Vagina (tissue), 2 donors: ENCODE measurements around the gene CYP2D6. TPM values are rescaled to one million over a fixed set of nuclear protein-coding genes. Genes with fewer than 3 reads are reported as not detected.
"Not testable (repeated sequence)": the region's sequence is repeated elsewhere in the genome, so short reads cannot be mapped to it uniquely, and the experiment has no call there.

ENCODE experiments used
- DNase-seq, 2 donors: peaks; one replicate each; pipeline ENCODE4 v3.0.0-alpha.2; 2017; ENCODE audit errors: extremely low spot score in 2 of 2
- H3K27ac ChIP-seq: fragments of 200-600 bp; sonication (generic); one replicate; pipeline ENCODE4 v1.5.1; 2019
- H3K27me3 ChIP-seq: fragments of 200-600 bp; sonication (generic); one replicate; pipeline ENCODE4 v1.5.1; 2019
- H3K36me3 ChIP-seq, 2 donors: fragments of 200-600 bp; sonication (generic); one replicate each; pipeline ENCODE4 v1.5.1; 2017 to 2019
- H3K4me1 ChIP-seq: fragments of 200-600 bp; sonication (generic); one replicate; pipeline ENCODE4 v1.5.1; 2019
- H3K4me3 ChIP-seq, 2 donors: fragments of 200-600 bp; sonication (generic); 1 replicate in 1 of 2; 2 replicates in 1 of 2; pipeline ENCODE4 v1.5.1; 2016 to 2019
- H3K9me3 ChIP-seq: fragments of 200-600 bp; sonication (generic); one replicate; pipeline ENCODE4 v1.5.1; 2019
- CTCF ChIP-seq, 3 experiments: fragments of 450-650 bp in 2 of 3; fragments of 200-600 bp in 1 of 3; sonication (generic) in 1 of 3; IDR thresholded peaks; one replicate each; pipeline ENCODE4 v1.5.1; 2017 to 2019; ENCODE audit warnings: antibody characterized with exemption in 3 of 3, mild to moderate bottlenecking in 2 of 3, moderate library complexity in 2 of 3
- POLR2A ChIP-seq, 2 donors: fragments of 450-650 bp; IDR thresholded peaks; one replicate each; pipeline ENCODE4 v1.6.1; 2017; ENCODE audit warnings: antibody characterized with exemption in 2 of 2, mild to moderate bottlenecking in 2 of 2, moderate library complexity in 2 of 2
- POLR2AphosphoS5 ChIP-seq, 2 donors: sonication (generic); formaldehyde crosslinking; IDR thresholded peaks; one replicate each; pipeline ENCODE4 v1.9.0; 2017; ENCODE audit warnings: antibody characterized with exemption in 2 of 2, mild to moderate bottlenecking in 2 of 2, low read depth in 1 of 2; ENCODE audit not compliant: insufficient read depth in 1 of 2
- intact Hi-C: fragments of 100-400 bp; cut with DNase I; formaldehyde crosslinking; loops from one replicate; pipeline ENCODE4 v1.15.1; 2023
- total RNA-seq: library from RNA; depleted of rRNA; stranded (reverse); fragments of >200 nt; gene quantifications from one replicate; pipeline ENCODE4 v1.2.3, GENCODE V29; 2016

CYP2D6 gene
- 1.7 TPM for total RNA-seq

- intact Hi-C loops, H3K36me3 ChIP-seq, H3K27me3 ChIP-seq, H3K9me3 ChIP-seq, DNase-seq, H3K4me3 ChIP-seq, H3K27ac ChIP-seq, H3K4me1 ChIP-seq: not testable (repeated sequence)
Measured at GRCh38 chr22:42130639-42131431, at the start of gene CYP2D6. CYP2D6 (minus strand) TSS chr22:42130810; CDS start chr22:42130791, 19 bp downstream.

- TF ChIP-seq POLR2A (IDR thresholded peaks at IDR 0.05), result no peak
- TF ChIP-seq POLR2AphosphoS5 (IDR thresholded peaks at IDR 0.05; ENCODE audit: insufficient read depth in 1 of 2, low read depth in 1 of 2), result no peak
- TF ChIP-seq CTCF (IDR thresholded peaks at IDR 0.05), result no peak
- intact Hi-C loops, result no loop called here
Measured at GRCh38 chr22:42179616-42180015, 49.0 kb upstream of the CYP2D6 start.

GRCh38 chr22:42178910-42179519 is 48.4 kb upstream of the CYP2D6 start:
- Histone ChIP-seq H3K36me3 (peaks cover 0 to 3% of the 10 kb centered on the region in 2 donors), H3K27me3 (no peaks in the 10 kb centered on the region), H3K27ac (peak overlapping the region; percentile 38), H3K4me1 (peaks cover 57% of the 10 kb centered on the region), H3K4me3 (no peak overlapping the region), H3K9me3 (no peaks in the 10 kb centered on the region)
- intact Hi-C loops, result no loop called here
- no peak for DNase-seq
- TF ChIP-seq POLR2AphosphoS5 (IDR thresholded peaks at IDR 0.05; ENCODE audit: insufficient read depth in 1 of 2, low read depth in 1 of 2) (no peak), POLR2A (IDR thresholded peaks at IDR 0.05) (no peak), CTCF (IDR thresholded peaks at IDR 0.05) (no peak)

More at GRCh38 chr22:42179616-42180015, 49.0 kb upstream of the CYP2D6 start:
- DNase-seq, result no peak
- H3K27ac ChIP-seq, result peak overlapping the region; percentile 38
- H3K36me3 ChIP-seq, result peaks cover 0 to 3% of the 10 kb centered on the region in 2 donors
- no peaks in the 10 kb centered on the region for H3K27me3 ChIP-seq
- H3K9me3 ChIP-seq, result no peaks in the 10 kb centered on the region
- peaks cover 54% of the 10 kb centered on the region for H3K4me1 ChIP-seq
- no peak overlapping the region for H3K4me3 ChIP-seq

- intact Hi-C loops, result no loop called here
- Histone ChIP-seq H3K36me3 (peaks cover 0 to 3% of the 10 kb centered on the region in 2 donors), H3K9me3 (no peaks in the 10 kb centered on the region), H3K27ac (no peak overlapping the region), H3K4me3 (no peak overlapping the region), H3K27me3 (no peaks in the 10 kb centered on the region), H3K4me1 (peaks cover 57% of the 10 kb centered on the region)
- DNase-seq, result no peak
- TF ChIP-seq CTCF (IDR thresholded peaks at IDR 0.05), result no peak
- TF ChIP-seq POLR2AphosphoS5 (IDR thresholded peaks at IDR 0.05; ENCODE audit: insufficient read depth in 1 of 2, low read depth in 1 of 2), result no peak
- no peak for TF ChIP-seq POLR2A (IDR thresholded peaks at IDR 0.05)
Measured at GRCh38 chr22:42177891-42178336, 47.3 kb upstream of the CYP2D6 start.

GRCh38 chr22:42176255-42176915 is 45.8 kb upstream of the CYP2D6 start:
- no peak for TF ChIP-seq POLR2AphosphoS5 (IDR thresholded peaks at IDR 0.05; ENCODE audit: insufficient read depth in 1 of 2, low read depth in 1 of 2)
- no peak for TF ChIP-seq CTCF (IDR thresholded peaks at IDR 0.05)
- no peak for TF ChIP-seq POLR2A (IDR thresholded peaks at IDR 0.05)
- intact Hi-C loops, result no loop called here
- Histone ChIP-seq H3K27ac (no peak overlapping the region), H3K4me1 (peaks cover 59% of the 10 kb centered on the region), H3K4me3 (no peak overlapping the region), H3K9me3 (no peaks in the 10 kb centered on the region), H3K36me3 (peaks cover 0 to 3% of the 10 kb centered on the region in 2 donors), H3K27me3 (no peaks in the 10 kb centered on the region)
- DNase-seq, result no peak
